IMR-90 (cell line): ENCODE results near the gene RERE. TPM values are rescaled to one million over a fixed set of nuclear protein-coding genes. Genes with fewer than 3 reads are reported as not detected.

Experiments used
- ATAC-seq: fragments of 200-7000 bp; cut with Tn5 transposase; 2 replicates; pipeline ENCODE4 v1.9.1; 2020; ENCODE audit warnings: low read depth, mild to moderate bottlenecking, moderate library complexity
- BruUV-seq: library from RNA; stranded (reverse); fragments of 400-500 nt; replicated peaks from 2 replicates; lab custom pipeline; 2021; lab: Mats Ljungman, UMichigan
- CTCF ChIA-PET: fragments of 300-600 bp; formaldehyde crosslinking; extraction: SDS; loops from one replicate; lab custom pipeline; 2021; ENCODE audit warnings: antibody characterized with exemption; lab: Yijun Ruan, JAX
- POLR2A ChIA-PET: fragments of 300-600 bp; sonication (Branson Sonifier 250); formaldehyde crosslinking; loops from one replicate; lab custom pipeline; 2022; ENCODE audit warnings: antibody characterized with exemption; ENCODE audit not compliant: unreplicated experiment; lab: Charles Lee
- DNase-seq: peaks from one replicate; pipeline ENCODE4 v3.0.0; 2013
- H2AFZ ChIP-seq: replicated peaks from 2 replicates; pipeline ENCODE3; 2013; ENCODE audit warnings: low read length, mild to moderate bottlenecking; ENCODE audit not compliant: poor library complexity
- H2AK5ac ChIP-seq: 2 replicates; pipeline ENCODE4 v1.6.1; 2013; ENCODE audit warnings: low read depth, low read length, inconsistent platforms
- H2AK9ac ChIP-seq: replicated peaks from 2 replicates; pipeline ENCODE3; 2013; ENCODE audit warnings: mild to moderate bottlenecking, low read depth, low read length, moderate library complexity; ENCODE audit not compliant: poor library complexity
- H2BK120ac ChIP-seq: 2 replicates; pipeline ENCODE4 v1.6.1; 2013; ENCODE audit warnings: low read depth, low read length, inconsistent platforms
- H2BK15ac ChIP-seq: 3 replicates; pipeline ENCODE4 v1.6.1; 2013; ENCODE audit warnings: low read depth, low read length, inconsistent platforms
- H2BK20ac ChIP-seq: 2 replicates; pipeline ENCODE4 v1.6.1; 2013; ENCODE audit warnings: low read depth, mild to moderate bottlenecking, inconsistent platforms, low read length, moderate library complexity
- H2BK5ac ChIP-seq: 2 replicates; pipeline ENCODE4 v1.6.1; 2013; ENCODE audit warnings: mild to moderate bottlenecking, low read depth, low read length, inconsistent platforms; ENCODE audit not compliant: poor library complexity, severe bottlenecking
- H3K14ac ChIP-seq: replicated peaks from 2 replicates; pipeline ENCODE4 v1.6.1; 2013; ENCODE audit warnings: low read depth, low read length, inconsistent platforms
- H3K18ac ChIP-seq: 2 replicates; pipeline ENCODE4 v1.6.1; 2013; ENCODE audit warnings: low read depth, low read length, control low read depth
- H3K23ac ChIP-seq: 2 replicates; pipeline ENCODE4 v1.6.1; 2013; ENCODE audit warnings: low read depth, low read length, inconsistent platforms
- H3K27ac ChIP-seq: 2 replicates; pipeline ENCODE4 v1.5.1; 2013; ENCODE audit warnings: mild to moderate bottlenecking, control low read depth, low read length; ENCODE audit not compliant: insufficient read depth
- H3K27me3 ChIP-seq: 2 replicates; pipeline ENCODE4 v1.6.1; 2013; ENCODE audit warnings: low read length; ENCODE audit not compliant: control insufficient read depth, insufficient read depth
- H3K36me3 ChIP-seq: 2 replicates; pipeline ENCODE4 v1.6.1; 2013; ENCODE audit warnings: low read length, mixed read lengths; ENCODE audit not compliant: control insufficient read depth, insufficient read depth
- H3K4ac ChIP-seq: 2 replicates; pipeline ENCODE4 v1.6.1; 2013; ENCODE audit warnings: low read depth, low read length, inconsistent platforms
- H3K4me1 ChIP-seq: 2 replicates; pipeline ENCODE4 v1.6.1; 2013; ENCODE audit warnings: low read length, mixed read lengths; ENCODE audit not compliant: control insufficient read depth, insufficient read depth
- H3K4me2 ChIP-seq: 2 replicates; pipeline ENCODE4 v1.6.1; 2013; ENCODE audit warnings: low read depth, mild to moderate bottlenecking, control low read depth, low read length, moderate library complexity
- H3K4me3 ChIP-seq: 2 replicates; pipeline ENCODE4 v1.5.1; 2013; ENCODE audit warnings: low read depth, mild to moderate bottlenecking, control low read depth, low read length, moderate library complexity; ENCODE audit not compliant: insufficient read depth
- H3K56ac ChIP-seq: 2 replicates; pipeline ENCODE4 v1.6.1; 2013; ENCODE audit warnings: low read length, inconsistent platforms; ENCODE audit not compliant: insufficient read depth; ENCODE audit errors: extremely low read depth
- H3K79me1 ChIP-seq, 2 experiments: 2 replicates each; pipeline ENCODE4 v1.6.1; 2013; ENCODE audit warnings: low read length in 2 of 2, inconsistent platforms in 1 of 2, low read depth in 1 of 2
- H3K9ac ChIP-seq: 2 replicates; pipeline ENCODE4 v1.6.1; 2013; ENCODE audit warnings: low read depth, low read length, control low read depth
- H3K9me1 ChIP-seq: 2 replicates; pipeline ENCODE4 v1.6.1; 2013; ENCODE audit warnings: low read length, inconsistent platforms; ENCODE audit not compliant: insufficient read depth
- H3K9me3 ChIP-seq: 2 replicates; pipeline ENCODE4 v1.6.1; 2013; ENCODE audit warnings: low read length; ENCODE audit not compliant: control insufficient read depth, insufficient read depth
- H4K20me1 ChIP-seq: 2 replicates; pipeline ENCODE4 v1.6.1; 2013; ENCODE audit warnings: low read length, inconsistent platforms; ENCODE audit not compliant: insufficient read depth
- H4K5ac ChIP-seq: 2 replicates; pipeline ENCODE4 v1.6.1; 2013; ENCODE audit warnings: mild to moderate bottlenecking, low read depth, low read length, control low read depth
- H4K8ac ChIP-seq, 2 experiments: 2 replicates each; pipeline ENCODE4 v1.6.1; 2013; ENCODE audit warnings: low read depth in 2 of 2, low read length in 2 of 2, control low read depth in 1 of 2, inconsistent platforms in 1 of 2
- H4K91ac ChIP-seq: 2 replicates; pipeline ENCODE4 v1.6.1; 2013; ENCODE audit warnings: low read depth, low read length, inconsistent platforms; ENCODE audit not compliant: insufficient read depth
- BHLHE40 ChIP-seq: fragments of 150-350 bp; IDR thresholded peaks from 2 replicates; pipeline ENCODE4 v1.6.1; 2016; ENCODE audit warnings: mild to moderate bottlenecking, low read depth, low read length
- ELK1 ChIP-seq: fragments of 150-350 bp; IDR thresholded peaks from 2 replicates; pipeline ENCODE4 v1.6.1; 2016; ENCODE audit warnings: low read depth, mild to moderate bottlenecking, low read length, moderate library complexity, borderline replicate concordance
- MAFK ChIP-seq: IDR thresholded peaks from 2 replicates; pipeline ENCODE4 v1.6.1; 2012; ENCODE audit warnings: low read depth, low read length, improper control_type of control experiment
- POLR2A ChIP-seq: IDR thresholded peaks from 2 replicates; pipeline ENCODE4 v1.6.1; 2012; ENCODE audit warnings: mild to moderate bottlenecking, low read depth, low read length
- RAD21 ChIP-seq: IDR thresholded peaks from 2 replicates; pipeline ENCODE4 v1.6.1; 2012; ENCODE audit warnings: low read length, improper control_type of control experiment
- RCOR1 ChIP-seq: IDR thresholded peaks from 2 replicates; pipeline ENCODE4 v1.6.1; 2012; ENCODE audit warnings: mild to moderate bottlenecking, low read length, improper control_type of control experiment; ENCODE audit not compliant: insufficient replicate concordance
- WGBS, 2 experiments: methylation state at CpG; one replicate each; pipeline versions ENCODE4 v1.1.5 to v1.1.7; 2013; ENCODE audit warnings: missing lambda C conversion rate in 2 of 2; ENCODE audit not compliant: insufficient read length in 1 of 2; ENCODE audit errors: extremely low coverage in 2 of 2; 5-methylcytosine and 5-hydroxymethylcytosine counted together
- dilution Hi-C: fragments of 300-500 bp; cut with HindIII; formaldehyde crosslinking; loops from one replicate; pipeline ENCODE4 v1.14.3; 2018; ENCODE audit warnings: low sequenced_read_pairs; ENCODE audit not compliant: unreplicated experiment
- in situ Hi-C: fragments of 300-500 bp; cut with MboI; formaldehyde crosslinking; loops from 3 replicates; pipeline ENCODE4 v1.14.3; 2019; ENCODE audit warnings: low sequenced_read_pairs, inconsistent platforms, mixed read lengths
- intact Hi-C: fragments of 100-400 bp; cut with micrococcal nuclease; formaldehyde crosslinking; loops from 2 replicates; pipeline ENCODE4 v1.10.0; 2022
- polyA plus RNA-seq, 3 experiments: library from polyadenylated mRNA; depleted of rRNA; stranded (reverse); fragments of >200 nt; gene quantifications; 2 replicates each; pipeline ENCODE4 v1.2.3, GENCODE V29; 2012; ENCODE audit warnings: low replicate concordance in 1 of 3
- total RNA-seq: library from RNA; depleted of rRNA; stranded (reverse); fragments of >200 nt; gene quantifications from 2 replicates; pipeline ENCODE4 v1.2.3, GENCODE V29; 2012

RERE gene
- total and polyA plus RNA-seq, 2 of the 4 experiments (the other 2 are of a cell fraction) = 11.5 to 25.1 TPM

- Histone ChIP-seq H3K4me1 (peaks cover 17% of the 10 kb centered on the region), H3K14ac (peak overlapping the region; percentile 29), H3K56ac (peak overlapping the region; percentile 26; the same call in 1 of the 2 replicates), H2BK20ac (no peak overlapping the region), H4K20me1 (peaks cover 22% of the 10 kb centered on the region; the same call in 1 of the 2 replicates), H3K79me1 (peaks cover 20 to 59% of the 10 kb centered on the region in 2 experiments), H3K4me3 (no peak overlapping the region), H3K4ac (peak overlapping the region; percentile 10; the same call in 1 of the 2 replicates), H3K27ac (peak overlapping the region; percentile 86; the same call in 1 of the 2 replicates), H3K4me2 (peak overlapping the region; percentile 74), H3K36me3 (no peaks in the 10 kb centered on the region), H2AK9ac (no peak overlapping the region), H3K9me1 (peaks cover 14% of the 10 kb centered on the region), H2BK120ac (peak overlapping the region; percentile 12; the same call in 1 of the 2 replicates), H3K9ac (0 out of 2 replicates have a peak overlapping the region, but pooled peaks have one; percentile 46), H4K8ac (peak overlapping the region; percentile 3 to 12; a peak in 1 of 4 replicates), H4K5ac (0 out of 2 replicates have a peak overlapping the region, but pooled peaks have one; percentile 2), H2BK5ac (peak overlapping the region; percentile 59), H2AK5ac (peak overlapping the region; percentile 62; the same call in 1 of the 2 replicates), H3K9me3 (no peaks in the 10 kb centered on the region), H3K27me3 (no peaks in the 10 kb centered on the region), H4K91ac (peak overlapping the region; percentile 19), H2BK15ac (peak overlapping the region; percentile 8; the same call in 1 of the 3 replicates), H3K23ac (peak overlapping the region; percentile 14; the same call in 1 of the 2 replicates), H3K18ac (peak overlapping the region; percentile 20), H2AFZ (no peak overlapping the region)
- TF ChIP-seq POLR2A = no peak
- no peak for TF ChIP-seq BHLHE40
- no peak for TF ChIP-seq RAD21
- TF ChIP-seq MAFK = no peak
- no peak for TF ChIP-seq RCOR1
- no peak for TF ChIP-seq ELK1
- ChIA-PET CTCF (no interaction called here), POLR2A (interaction anchor here (1.3 kb wide), 1 partner anchor 14 kb away, joined by 14 read pairs; no protein-coding TSS in a partner anchor)
- WGBS, 2 experiments = no CpG with 5 or more reads among the region's 9 CpGs
- DNase-seq (peak; percentile 76), ATAC-seq (peak; percentile 64)
- intact Hi-C loops (no loop called here), in situ Hi-C loops (no loop called here), dilution Hi-C loops (no loop called here)
- BruUV-seq = no TSS peak
These were observed 340.1 kb downstream of the RERE start for GRCh38 chr1:8477166-8477982.
